Pericardium fibroblast (primary cell): ENCODE measurements around the gene TRAF7. TPM values are rescaled to one million over a fixed set of nuclear protein-coding genes. Genes with fewer than 3 reads are reported as not detected.

Experiments
- total RNA-seq: library from RNA; depleted of rRNA; stranded (reverse); fragments of >200 nt; gene quantifications from 2 replicates; pipeline ENCODE4 v1.2.3, GENCODE V29; 2015

TRAF7 gene
- 59.3 and 62.7 TPM in 2 replicates for total RNA-seq

GRCh38 chr16:2155091-2155950 lies at the start of gene TRAF7:
Gene TRAF7 (plus strand): TSS chr16:2155782. CDS start chr16:2163921, 8,139 bp downstream.

GRCh38 chr16:2135770-2136490 lies 19.7 kb upstream of the TRAF7 start, which contains the start of gene PKD1:
Gene PKD1 (minus strand): TSS chr16:2135898. CDS start chr16:2135689, 209 bp downstream.

GRCh38 chr16:2147981-2148671 lies 7.5 kb upstream of the TRAF7 start, which contains the start of gene RAB26:
Gene RAB26 (plus strand): TSS chr16:2148625. CDS start chr16:2148784, 159 bp downstream.

GRCh38 chr16:2196162-2196980 lies 40.8 kb downstream of the TRAF7 start, which contains the start of gene CASKIN1:
Gene CASKIN1 (minus strand): TSS chr16:2196605. CDS start chr16:2196432, 173 bp downstream.

GRCh38 chr16:2205104-2205966 lies 49.8 kb downstream of the TRAF7 start, which contains the start of gene MLST8:
Gene MLST8 (plus strand): TSS chr16:2205454. CDS start chr16:2206086, 632 bp downstream.

GRCh38 chr16:2210386-2211365 lies 55.1 kb downstream of the TRAF7 start, which contains the start of gene BRICD5:
Gene BRICD5 (minus strand): TSS chr16:2210863. CDS start chr16:2210833, 30 bp downstream.

GRCh38 chr16:2214719-2214968 lies 59.1 kb downstream of the TRAF7 start, which contains the start of gene PGP:
Gene PGP (minus strand): TSS chr16:2214840. CDS start chr16:2214777, 63 bp downstream.

GRCh38 chr16:2223221-2223941 lies 67.8 kb downstream of the TRAF7 start, which contains the start of gene E4F1:
Gene E4F1 (plus strand): TSS chr16:2223591. CDS start chr16:2223614, 23 bp downstream.

Other genes starting within 250 kb of the TRAF7 start
- gene HS3ST6, start 237.4 kb upstream of the TRAF7 start, total RNA-seq, result 0.12 and 0.34 TPM in 2 replicates
- 8.9 and 9.4 TPM in 2 replicates for gene MSRB1, start 212.6 kb upstream of the TRAF7 start, total RNA-seq
- gene RPL3L, start 201.1 kb upstream of the TRAF7 start, total RNA-seq, result not detected in 2 replicates
- 234 and 254 TPM in 2 replicates for gene NDUFB10, start 196.2 kb upstream of the TRAF7 start, total RNA-seq
- gene RPS2, start 191.0 kb upstream of the TRAF7 start, total RNA-seq, result 4,233 and 5,666 TPM in 2 replicates
- not detected in 2 replicates for gene RNF151, start 188.9 kb upstream of the TRAF7 start, total RNA-seq
- 27.9 and 35.8 TPM in 2 replicates for gene TBL3, start 183.7 kb upstream of the TRAF7 start, total RNA-seq
- gene NOXO1, start 174.3 kb upstream of the TRAF7 start, total RNA-seq, result 2.1 TPM in 1 of 2 replicates, not detected in the other
- gene GFER, start 171.6 kb upstream of the TRAF7 start, total RNA-seq, result 11.4 and 28.1 TPM in 2 replicates
- 1.3 and 1.4 TPM in 2 replicates for gene SYNGR3, start 165.8 kb upstream of the TRAF7 start, total RNA-seq
- 31.0 and 49.6 TPM in 2 replicates for gene ZNF598, start 146.0 kb upstream of the TRAF7 start, total RNA-seq
- gene NPW, start 136.0 kb upstream of the TRAF7 start, total RNA-seq, result 1.6 and 8.7 TPM in 2 replicates
- 19.3 and 52.7 TPM in 2 replicates for gene NHERF2, start 128.9 kb upstream of the TRAF7 start, total RNA-seq
- 19.2 and 23.6 TPM in 2 replicates for gene NTHL1, start 107.9 kb upstream of the TRAF7 start, total RNA-seq
- gene TSC2, start 107.8 kb upstream of the TRAF7 start, total RNA-seq, result 33.6 and 45.9 TPM in 2 replicates
- 177 and 192 TPM in 2 replicates for gene PKD1, start 19.9 kb upstream of the TRAF7 start, total RNA-seq
- gene RAB26, start 7.2 kb upstream of the TRAF7 start, total RNA-seq, result 1.9 TPM in 1 of 2 replicates, not detected in the other
- under 0.01 and 1.0 TPM in 2 replicates for gene CASKIN1, start 40.8 kb downstream of the TRAF7 start, total RNA-seq
- gene MLST8, start 49.7 kb downstream of the TRAF7 start, total RNA-seq, result 76.2 and 97.6 TPM in 2 replicates
- gene BRICD5, start 55.1 kb downstream of the TRAF7 start, total RNA-seq, result 0.09 and 0.70 TPM in 2 replicates
- gene PGP, start 59.1 kb downstream of the TRAF7 start, total RNA-seq, result 9.9 and 15.4 TPM in 2 replicates
- gene E4F1, start 67.8 kb downstream of the TRAF7 start, total RNA-seq, result 22.1 and 25.4 TPM in 2 replicates
- 0.26 TPM in 1 of 2 replicates, not detected in the other for gene DNASE1L2, start 80.7 kb downstream of the TRAF7 start, total RNA-seq
- 89.5 and 90.8 TPM in 2 replicates for gene ECI1, start 95.8 kb downstream of the TRAF7 start, total RNA-seq
- gene RNPS1, start 112.3 kb downstream of the TRAF7 start, total RNA-seq, result 97.6 and 141 TPM in 2 replicates
- gene ABCA3, start 184.9 kb downstream of the TRAF7 start, total RNA-seq, result 0.60 and 0.82 TPM in 2 replicates